ENCODE data around the gene RNLS.
"Not testable (repeated sequence)": the region's sequence is repeated elsewhere in the genome, so short reads cannot be mapped to it uniquely, and the experiment has no call there.

The RNLS gene

GRCh38 chr10:88288320-88289059 lies 294.6 kb downstream of the RNLS start:
- TF ChIP-seq CTCF (IDR thresholded peaks at IDR 0.05; ENCODE audit: low read depth, low read length) = no peak
- no peak overlapping the region for H3K4me3 ChIP-seq (ENCODE audit: low read depth, low read length)

- TF ChIP-seq CTCF (IDR thresholded peaks at IDR 0.05; ENCODE audit: low read depth, low read length) = no peak
- H3K4me3 ChIP-seq (ENCODE audit: low read depth, low read length) = no peak overlapping the region
These were observed 297.1 kb downstream of the RNLS start for GRCh38 chr10:88286030-88286429.

- no peak for TF ChIP-seq CTCF (IDR thresholded peaks at IDR 0.05; ENCODE audit: low read depth, low read length)
- peak overlapping the region; percentile 3; the same call in 1 of the 2 replicates for H3K4me3 ChIP-seq (ENCODE audit: low read depth, low read length)
These were observed 301.3 kb downstream of the RNLS start for GRCh38 chr10:88281592-88282347.

GRCh38 chr10:88280518-88280917 lies 302.6 kb downstream of the RNLS start:
- no peak for TF ChIP-seq CTCF (IDR thresholded peaks at IDR 0.05; ENCODE audit: low read depth, low read length)
- no peak overlapping the region for H3K4me3 ChIP-seq (ENCODE audit: low read depth, low read length)

GRCh38 chr10:88278912-88279311 lies 304.2 kb downstream of the RNLS start:
- no peak for TF ChIP-seq CTCF (IDR thresholded peaks at IDR 0.05; ENCODE audit: low read depth, low read length)

GRCh38 chr10:88276945-88277344 lies 306.2 kb downstream of the RNLS start:
- not testable (repeated sequence) for H3K4me3 ChIP-seq (ENCODE audit: low read depth, low read length)

More at GRCh38 chr10:88278912-88279311, 304.2 kb downstream of the RNLS start:
- H3K4me3 ChIP-seq (ENCODE audit: low read depth, low read length) = no peak overlapping the region

GRCh38 chr10:88274286-88274685 lies 308.8 kb downstream of the RNLS start:
- no peak overlapping the region for H3K4me3 ChIP-seq (ENCODE audit: low read depth, low read length)
- no peak for TF ChIP-seq CTCF (IDR thresholded peaks at IDR 0.05; ENCODE audit: low read depth, low read length)

Measured in WI38 (cell line).